ENCODE measurements around the gene ZIC1. TPM values are rescaled to one million over a fixed set of nuclear protein-coding genes. Genes with fewer than 3 reads are reported as not detected.

The ZIC1 gene
- total RNA-seq, 1 donor from 2014 or later: not detected

GRCh38 chr3:147408188-147409100, 721 bp upstream of the ZIC1 start:
- DNase-seq (ENCODE audit: low spot score): no peak

- DNase-seq (ENCODE audit: low spot score): no peak
These were observed 956 bp downstream of the ZIC1 start for GRCh38 chr3:147410116-147410525.

GRCh38 chr3:147410526-147411237, 1.5 kb downstream of the ZIC1 start:
- DNase-seq (ENCODE audit: low spot score): no peak

GRCh38 chr3:147411238-147411814, 2.2 kb downstream of the ZIC1 start:
- DNase-seq (ENCODE audit: low spot score): no peak

- no peak for DNase-seq (ENCODE audit: low spot score)
These were observed 2.7 kb downstream of the ZIC1 start for GRCh38 chr3:147411815-147412241.

GRCh38 chr3:147412261-147412916, 3.2 kb downstream of the ZIC1 start:
- no peak for DNase-seq (ENCODE audit: low spot score)

GRCh38 chr3:147412917-147413685, 3.9 kb downstream of the ZIC1 start:
- DNase-seq (ENCODE audit: low spot score): no peak

GRCh38 chr3:147413686-147414389, 4.7 kb downstream of the ZIC1 start:
- DNase-seq (ENCODE audit: low spot score): no peak

GRCh38 chr3:147414390-147415138, 5.4 kb downstream of the ZIC1 start:
- no peak for DNase-seq (ENCODE audit: low spot score)

GRCh38 chr3:147415286-147415685, 6.1 kb downstream of the ZIC1 start:
- DNase-seq (ENCODE audit: low spot score): no peak

GRCh38 chr3:147415874-147416273, 6.7 kb downstream of the ZIC1 start:
- no peak for DNase-seq (ENCODE audit: low spot score)

GRCh38 chr3:147416931-147417330, 7.8 kb downstream of the ZIC1 start:
- no peak for DNase-seq (ENCODE audit: low spot score)

- DNase-seq (ENCODE audit: low spot score): no peak
These were observed 8.6 kb downstream of the ZIC1 start for GRCh38 chr3:147417551-147418295.

GRCh38 chr3:147418371-147418781, 9.2 kb downstream of the ZIC1 start:
- DNase-seq (ENCODE audit: low spot score): no peak

GRCh38 chr3:147418808-147419701, 9.9 kb downstream of the ZIC1 start:
- no peak for DNase-seq (ENCODE audit: low spot score)

- DNase-seq (ENCODE audit: low spot score): no peak
These were observed 10.6 kb downstream of the ZIC1 start for GRCh38 chr3:147419781-147420224.
